DMS153 treated with DMSO at 0.1 percent for 48 hours (cell line): Measurements from ENCODE around the gene MTF1.

Source experiments
- DNase-seq: peaks from one replicate; lab custom pipeline; 2025; ENCODE audit not compliant: unreplicated experiment; lab: John Stamatoyannopoulos, UW

The MTF1 gene

DNA sequence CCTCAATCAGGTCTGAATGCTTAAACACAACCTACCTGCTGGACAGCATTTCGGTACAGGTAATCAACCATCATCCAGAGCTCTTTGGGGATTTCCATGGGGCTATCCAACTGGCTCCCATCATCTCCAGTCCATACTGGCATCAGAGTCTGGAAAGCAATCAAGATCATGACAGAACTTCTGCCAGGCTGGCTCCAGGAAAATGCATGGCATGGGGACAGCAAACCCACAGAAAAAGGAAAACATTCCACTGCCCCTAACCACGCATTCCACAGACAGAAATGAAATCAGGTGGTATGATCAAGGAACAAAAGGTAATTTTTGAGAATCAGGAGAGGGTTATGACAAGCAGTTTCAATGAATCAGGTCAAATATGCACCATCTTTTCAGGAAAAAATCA lies 9.1 kb upstream of the MTF1 start:
- no peak for DNase-seq

DNA sequence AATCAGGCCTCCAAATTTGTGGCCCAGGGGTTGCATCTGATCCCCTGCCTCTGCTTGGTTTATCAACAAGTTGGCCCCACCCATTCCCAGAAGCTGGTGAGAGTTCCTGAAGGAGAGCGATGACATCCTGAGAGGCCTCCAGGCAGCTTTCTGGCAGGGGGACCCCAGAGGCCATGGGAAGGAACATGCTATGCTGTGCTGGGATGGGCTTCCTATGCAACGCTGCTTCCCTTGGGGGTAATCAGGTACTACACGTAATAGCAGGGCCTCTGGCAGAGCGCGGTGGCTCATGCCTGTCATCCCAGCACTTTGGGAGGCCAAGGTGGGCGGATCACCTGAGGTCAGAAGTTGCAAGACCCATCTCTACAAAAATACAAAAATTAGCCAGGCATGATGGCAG lies 8.4 kb upstream of the MTF1 start:
- DNase-seq = no peak

DNA sequence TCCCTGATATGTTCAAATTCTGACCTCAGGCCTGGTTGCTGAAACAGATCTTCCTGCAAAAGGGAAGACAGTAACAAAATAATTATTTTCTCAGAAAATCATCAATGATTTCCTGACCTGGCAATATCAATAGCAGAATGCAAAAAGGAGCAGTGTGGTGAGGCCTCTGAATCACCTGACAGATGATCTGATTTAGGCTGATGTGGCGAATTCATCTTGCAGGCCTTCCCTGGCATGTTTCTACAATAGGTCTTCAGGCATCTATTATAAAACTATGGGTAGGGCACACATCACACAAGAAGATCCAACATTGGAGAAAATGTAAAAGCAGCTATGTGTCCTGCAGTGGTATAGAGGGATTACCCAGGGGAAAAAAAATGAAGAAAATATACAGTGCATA lies 7.1 kb upstream of the MTF1 start:
- no peak for DNase-seq

DNA sequence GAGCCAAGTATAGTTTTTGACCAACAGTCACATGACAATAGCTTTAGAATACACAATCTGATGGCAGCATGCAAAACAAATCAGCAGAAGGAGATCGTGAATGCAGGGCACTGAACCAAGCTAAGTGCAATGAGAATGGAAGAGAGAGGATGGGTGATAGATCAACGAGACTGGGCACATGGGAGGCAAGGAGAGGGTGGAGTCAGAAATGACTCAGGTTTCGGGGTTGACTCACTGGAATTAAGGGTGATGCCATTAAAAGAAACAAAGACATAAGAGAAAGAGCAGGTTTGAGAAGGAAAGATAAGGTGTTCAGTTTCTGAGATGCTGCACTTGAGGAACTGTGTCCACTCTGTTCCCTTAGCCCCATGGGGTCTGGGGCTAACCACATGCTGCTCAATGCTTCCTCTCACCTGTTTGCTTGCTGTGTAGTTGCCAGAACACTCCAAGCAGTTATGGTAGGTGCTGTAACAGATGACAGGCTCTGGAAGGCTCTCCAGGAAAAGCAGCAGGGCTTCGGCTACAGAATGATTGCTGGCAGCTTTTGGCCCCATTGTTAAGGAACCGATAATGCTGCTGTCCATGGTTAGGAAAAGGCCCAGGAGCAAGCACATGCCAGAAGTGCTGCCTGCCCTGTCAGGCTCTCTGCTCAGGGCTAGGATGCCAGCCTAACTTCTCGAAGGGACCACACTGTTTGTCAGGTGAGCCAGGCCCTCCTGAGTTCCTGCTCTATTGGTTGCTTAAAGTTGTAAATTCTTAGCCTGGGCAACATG lies 6.1 kb upstream of the MTF1 start:
- DNase-seq = no peak

DNA sequence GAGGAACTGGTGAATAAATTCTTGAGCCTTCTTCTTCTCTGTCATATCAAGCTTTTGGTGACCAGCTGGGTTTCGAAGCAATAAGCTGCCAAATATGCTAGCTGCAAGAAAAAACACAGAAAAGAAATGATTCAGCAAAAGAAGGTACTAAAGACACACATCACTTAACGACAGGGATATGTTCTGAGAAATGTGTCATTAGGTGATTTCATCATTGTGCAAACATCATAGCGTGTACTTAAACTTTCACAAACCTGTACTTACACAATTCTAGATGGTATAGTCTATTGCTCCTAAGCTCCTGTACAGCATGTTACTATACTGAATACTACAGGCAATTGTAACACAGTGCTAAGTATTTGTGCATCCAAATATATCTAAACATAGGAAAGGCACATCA lies 2.9 kb upstream of the MTF1 start:
- no peak for DNase-seq

DNA sequence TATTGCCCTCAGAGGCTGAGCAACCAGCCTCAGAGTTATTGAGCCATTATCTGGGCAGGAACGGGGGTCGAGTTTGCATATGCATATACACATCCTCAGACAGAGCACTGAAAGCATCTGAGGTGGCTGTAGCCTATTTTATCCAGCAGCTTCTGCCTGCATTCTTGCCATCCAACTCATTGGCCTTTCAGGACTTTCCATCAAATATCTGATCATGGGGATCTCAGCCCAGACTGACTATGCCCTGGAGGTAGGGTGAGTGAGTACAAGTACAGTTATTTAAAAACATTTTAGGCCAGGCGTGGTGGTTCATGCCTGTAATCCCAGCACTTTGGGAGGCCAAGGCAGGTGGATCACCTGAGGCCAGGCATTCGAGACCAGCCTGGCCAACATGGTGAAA lies 1.8 kb upstream of the MTF1 start:
- no peak for DNase-seq

DNA sequence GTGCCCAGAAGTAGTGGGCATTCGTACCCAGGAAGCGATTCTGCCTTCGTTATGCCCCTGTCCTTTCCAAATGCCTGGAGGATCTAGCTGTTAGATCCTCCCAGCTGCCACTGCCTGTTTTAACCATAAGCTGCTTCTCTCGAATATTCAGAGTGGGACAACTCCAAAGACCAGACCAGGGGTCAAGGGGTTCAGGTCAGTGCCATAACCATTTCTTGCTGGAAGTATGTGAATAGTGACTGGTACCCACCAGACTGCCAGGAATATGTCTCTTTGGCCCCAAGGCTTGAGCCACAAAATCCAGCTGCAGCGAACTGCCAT lies 914 bp upstream of the MTF1 start:
- no peak for DNase-seq

DNA sequence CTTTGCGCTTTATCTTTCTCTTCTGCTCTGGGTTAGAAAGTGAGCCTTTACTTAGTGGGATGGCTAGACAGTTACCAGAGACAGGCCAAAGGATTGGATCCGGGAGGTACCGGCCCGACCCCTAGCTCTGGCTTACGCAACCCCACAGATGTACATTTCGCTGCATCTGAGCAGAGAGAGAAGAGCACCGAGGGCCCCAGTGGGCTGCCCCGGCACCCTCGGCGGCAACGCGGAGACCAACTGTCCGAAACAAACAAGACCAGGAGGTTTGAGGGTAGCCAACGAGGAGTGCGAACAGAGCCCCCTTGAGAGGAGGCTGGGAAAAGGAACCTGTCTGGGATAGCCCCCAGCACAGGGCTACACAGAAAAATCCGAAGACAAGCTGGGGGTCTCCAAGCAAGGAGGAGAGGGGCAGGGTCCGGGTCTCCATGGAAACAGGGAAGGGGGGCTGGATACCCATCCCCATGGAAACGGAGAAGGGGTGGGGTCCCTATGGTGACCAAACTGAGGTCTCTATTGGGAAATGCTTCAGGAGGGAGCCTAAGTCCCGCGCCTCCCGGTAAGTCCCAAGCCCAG lies 373 bp downstream of the MTF1 start:
- no peak for DNase-seq

DNA sequence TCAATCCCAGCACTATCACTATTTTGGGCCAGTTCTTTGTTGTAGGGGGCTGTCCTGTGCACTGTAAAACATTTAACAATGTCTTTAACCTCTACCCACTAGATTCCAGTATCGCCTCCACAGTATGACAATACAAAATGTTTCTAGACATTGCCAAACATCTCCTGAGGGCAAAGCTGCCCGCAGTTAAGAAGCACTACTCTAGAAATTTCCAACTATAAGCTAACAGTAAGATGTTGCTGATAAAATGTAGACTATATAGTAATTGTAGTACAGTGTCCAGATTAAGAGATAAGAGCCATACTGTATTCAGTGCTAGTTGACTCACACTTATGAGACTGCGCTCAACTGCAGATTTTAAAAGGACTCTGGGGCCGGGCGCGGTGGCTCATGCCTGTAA lies 5.0 kb downstream of the MTF1 start:
- DNase-seq = no peak

DNA sequence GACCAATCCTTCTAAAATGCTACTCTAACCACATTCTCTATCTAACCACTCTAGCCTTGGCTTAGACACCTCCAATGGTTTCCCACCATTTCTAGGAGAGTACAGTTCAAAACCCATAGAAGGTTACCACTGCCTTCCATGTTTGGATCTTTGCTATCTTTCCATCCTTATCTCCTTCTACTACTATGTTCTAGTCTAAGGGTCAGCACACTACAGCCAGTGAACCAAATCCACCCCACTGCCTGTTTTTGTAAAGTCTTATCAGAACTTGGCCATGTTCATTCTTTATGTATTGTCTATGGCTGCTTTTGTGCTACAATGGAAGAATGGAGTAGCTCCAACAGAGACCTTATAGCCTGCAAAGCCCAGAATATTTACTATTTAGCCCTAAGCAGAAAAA lies 6.2 kb downstream of the MTF1 start:
- DNase-seq = no peak

DNA sequence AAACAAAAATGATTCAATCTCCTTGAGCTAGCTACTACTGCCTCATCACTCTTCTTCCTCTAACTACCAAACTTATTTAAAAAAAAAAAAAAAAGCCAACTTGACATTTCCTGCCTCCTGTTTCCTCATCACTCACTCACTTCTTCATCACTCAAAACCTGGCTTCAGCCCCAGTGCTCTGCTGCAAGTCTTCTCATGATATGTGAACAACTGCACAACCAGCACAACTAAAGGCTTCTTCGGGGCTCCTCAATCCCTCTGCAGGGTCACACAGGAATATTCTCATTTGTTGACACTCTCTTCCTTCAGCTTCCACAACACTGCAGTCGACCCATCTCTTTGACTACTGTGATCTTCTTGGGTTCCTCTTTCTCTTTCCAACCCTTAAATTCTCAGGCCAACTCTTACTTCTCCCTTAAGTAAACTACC lies 7.6 kb downstream of the MTF1 start:
- no peak for DNase-seq

DNA sequence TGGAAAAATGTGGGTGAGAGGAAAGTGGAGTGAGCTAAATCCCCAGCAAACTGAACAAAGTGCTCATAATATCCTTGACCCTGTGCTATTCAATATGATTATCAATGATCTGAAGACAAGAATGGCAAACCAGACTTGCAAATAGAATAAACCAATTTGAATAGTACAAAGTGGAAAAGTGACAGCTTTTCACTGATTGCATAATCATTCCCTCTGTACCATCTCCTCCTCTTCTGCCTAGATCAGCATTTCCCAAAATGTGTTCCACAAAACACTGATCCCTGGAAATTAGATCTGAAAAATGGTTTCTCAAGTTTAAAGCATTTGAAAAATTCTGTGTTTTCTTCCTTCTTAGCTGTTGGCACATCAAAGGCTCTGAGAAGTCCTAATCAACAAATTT lies 8.1 kb downstream of the MTF1 start:
- no peak for DNase-seq

DNA sequence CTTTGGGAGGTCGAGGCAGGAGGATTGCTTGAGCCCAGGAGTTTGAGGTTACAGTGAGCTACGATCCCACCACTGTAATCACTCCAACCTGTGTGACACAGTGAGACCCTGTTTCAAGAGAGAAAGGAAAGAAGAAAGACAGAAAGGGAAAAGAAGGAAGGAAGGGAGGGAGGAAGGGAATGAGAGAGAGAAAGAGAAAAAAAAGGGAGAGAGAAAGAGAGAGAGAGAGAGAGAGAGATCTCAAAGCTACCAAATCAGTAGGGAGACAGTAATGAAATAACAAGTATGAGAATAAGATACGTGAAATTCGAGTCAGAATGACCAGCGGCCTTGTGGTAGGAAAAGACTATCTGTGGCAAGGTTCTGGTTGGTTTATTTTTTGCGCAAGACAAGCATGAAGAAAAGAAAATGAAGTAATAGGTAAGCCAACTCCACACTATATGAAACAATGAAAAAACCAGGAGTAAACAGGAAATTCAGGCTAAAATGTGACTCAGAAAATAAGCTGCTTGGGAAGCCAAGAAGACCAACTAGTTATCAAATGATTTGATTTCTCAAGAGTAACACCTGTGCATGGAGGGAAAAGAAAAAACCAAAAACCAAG lies 8.9 kb downstream of the MTF1 start:
- no peak for DNase-seq

DNA sequence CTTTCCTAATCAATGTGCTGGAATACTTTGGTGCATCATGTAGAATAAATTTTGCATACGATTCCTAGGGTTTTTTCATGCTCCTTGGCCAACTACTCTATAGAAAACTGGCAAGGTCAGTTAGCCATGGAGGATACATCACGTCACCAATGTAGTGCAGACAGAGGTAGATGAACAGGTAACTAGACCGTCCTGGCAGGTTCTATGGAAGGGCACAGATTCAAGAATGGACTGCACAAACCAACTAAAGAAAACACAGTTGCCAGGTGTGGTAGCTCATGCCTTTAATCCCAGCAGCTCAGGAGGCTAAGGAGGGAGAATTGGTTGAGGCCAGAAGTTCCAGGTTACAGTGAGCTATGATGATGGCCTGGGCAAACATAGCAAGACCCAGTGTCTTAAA lies 9.9 kb downstream of the MTF1 start:
- no peak for DNase-seq

DNA sequence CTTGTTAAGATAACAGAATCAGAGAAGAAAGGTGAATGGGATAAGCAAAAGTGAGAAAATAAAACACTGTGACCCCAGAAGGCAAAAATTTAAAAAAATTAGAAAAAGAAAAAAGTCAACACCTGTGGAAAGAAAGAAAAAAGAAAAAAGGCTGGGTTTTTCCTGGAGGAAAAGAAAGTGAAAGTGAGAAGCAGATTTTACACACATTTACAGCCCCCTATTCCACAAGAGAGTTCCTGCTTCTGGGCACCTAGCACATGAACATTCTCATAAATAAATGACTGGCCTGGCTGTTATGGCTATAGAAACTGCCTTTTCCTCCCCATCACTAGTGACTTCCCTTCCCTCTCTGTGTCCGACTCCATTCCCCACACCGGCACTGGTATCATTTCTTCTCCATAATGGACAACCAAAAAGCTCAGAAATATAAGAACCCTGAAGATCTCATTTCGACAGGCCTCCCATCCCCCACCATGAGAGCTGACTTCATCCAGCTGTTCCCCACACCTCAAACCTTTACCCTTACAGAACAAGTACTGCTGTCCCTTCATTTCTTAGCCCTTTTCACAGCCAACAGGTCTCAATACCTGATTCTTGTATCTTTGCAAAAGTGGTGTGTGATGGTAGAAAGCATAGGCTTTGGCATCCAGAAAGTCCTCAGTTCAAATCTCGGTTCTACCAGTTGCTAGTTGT lies 12.6 kb downstream of the MTF1 start:
- DNase-seq = no peak

DNA sequence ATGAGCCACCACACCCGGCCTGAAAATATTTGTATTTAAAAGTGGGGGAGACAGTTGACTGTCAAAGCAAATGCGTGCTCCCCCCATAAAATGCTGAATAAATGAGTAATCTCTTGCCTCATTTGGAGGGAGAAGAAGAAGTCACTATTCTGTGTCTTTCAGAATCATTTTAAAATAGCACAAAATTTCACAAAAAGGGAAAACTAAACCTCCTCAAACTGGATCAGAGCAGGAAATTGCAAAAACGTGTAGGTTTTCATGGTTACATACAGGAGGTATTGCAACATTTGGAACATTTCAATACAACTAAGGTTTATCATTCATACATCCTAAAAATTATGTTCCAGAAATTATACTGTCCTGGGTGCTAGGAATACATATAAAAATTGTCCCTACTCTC lies 13.6 kb downstream of the MTF1 start:
- no peak for DNase-seq

DNA sequence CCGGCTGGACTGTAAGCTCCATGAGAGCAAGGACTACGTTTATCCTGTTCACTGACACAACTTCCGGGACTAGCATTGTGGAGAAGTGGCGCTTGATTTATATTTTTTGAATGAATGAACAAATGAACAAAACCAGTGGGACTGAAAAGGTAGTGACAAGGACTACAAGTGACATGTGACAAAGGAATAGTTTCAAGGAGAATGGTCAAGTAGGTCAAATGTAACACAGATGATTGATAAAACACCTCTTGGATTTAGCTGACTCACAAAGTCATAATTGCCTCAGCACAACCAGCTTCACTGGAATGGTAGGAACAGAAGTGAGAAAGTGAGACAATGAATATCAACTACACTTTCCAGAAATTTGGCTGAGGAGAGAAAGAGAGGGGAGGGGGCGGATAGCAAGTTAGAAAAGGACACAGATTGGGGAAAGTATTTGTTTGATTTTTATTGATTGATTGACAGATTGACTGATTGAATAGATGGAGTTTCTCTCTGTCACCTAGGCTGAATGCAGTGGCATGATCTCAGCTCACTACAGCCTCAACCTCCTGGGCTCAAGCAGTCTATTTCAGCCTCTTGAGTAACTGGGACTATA lies 14.2 kb downstream of the MTF1 start:
- no peak for DNase-seq

DNA sequence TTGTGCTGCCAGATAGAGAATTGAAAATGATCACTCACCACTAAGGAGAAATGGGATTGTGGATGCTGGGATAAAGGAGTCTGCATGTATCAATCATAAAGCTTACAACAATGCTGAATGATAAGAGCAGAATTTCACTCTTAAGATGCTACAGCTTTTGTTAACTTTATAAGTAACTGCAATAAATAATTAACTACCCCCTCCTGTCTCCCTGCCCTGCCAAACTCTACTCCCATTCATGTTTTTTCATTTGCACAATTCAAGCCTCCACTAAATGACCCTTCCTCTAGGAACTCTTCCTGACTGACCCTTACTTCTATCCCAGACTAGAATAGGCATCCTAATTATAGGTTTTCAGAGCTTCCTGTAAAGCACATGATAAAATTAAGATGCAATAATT lies 14.9 kb downstream of the MTF1 start:
- no peak for DNase-seq

DNA sequence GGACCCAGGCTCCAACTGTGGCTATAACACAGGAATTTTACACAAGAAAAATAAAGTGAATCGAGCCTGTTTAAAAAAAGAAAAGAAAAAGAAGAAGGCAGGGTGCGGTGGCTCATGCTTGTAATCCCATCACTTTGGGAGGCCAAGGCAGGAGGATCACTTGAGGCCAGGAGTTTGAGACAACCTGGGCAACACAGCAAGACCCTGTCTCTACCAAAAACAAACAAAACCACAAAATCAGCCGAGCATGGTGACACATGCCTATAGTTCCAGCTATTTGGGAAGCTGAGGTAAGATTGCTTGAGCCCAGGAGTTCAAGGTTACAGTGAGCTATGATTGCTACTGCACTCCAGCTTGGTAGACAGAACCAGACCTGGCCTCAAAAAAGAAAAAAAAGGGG lies 17.7 kb downstream of the MTF1 start:
- DNase-seq = no peak

DNA sequence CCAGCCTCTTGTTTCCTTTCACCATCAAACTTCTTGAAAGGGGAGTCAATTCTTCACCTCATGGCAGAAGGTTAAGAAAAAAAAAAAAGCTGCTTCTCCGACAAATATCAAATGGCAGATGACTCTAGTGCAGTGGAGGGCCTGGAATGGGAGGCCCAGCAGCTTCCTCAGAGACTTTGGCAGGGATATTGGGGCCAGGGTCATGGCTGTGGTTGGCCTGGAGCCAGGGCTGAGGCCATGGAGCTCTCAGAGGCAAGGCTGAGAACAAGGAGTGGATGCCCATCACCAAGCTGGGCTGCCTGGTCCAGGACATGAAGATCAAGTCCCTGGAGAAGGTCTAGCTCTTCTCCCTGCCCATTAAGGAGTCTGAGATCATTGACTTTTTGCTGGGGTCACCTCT lies 18.7 kb downstream of the MTF1 start:
- no peak for DNase-seq

DNA sequence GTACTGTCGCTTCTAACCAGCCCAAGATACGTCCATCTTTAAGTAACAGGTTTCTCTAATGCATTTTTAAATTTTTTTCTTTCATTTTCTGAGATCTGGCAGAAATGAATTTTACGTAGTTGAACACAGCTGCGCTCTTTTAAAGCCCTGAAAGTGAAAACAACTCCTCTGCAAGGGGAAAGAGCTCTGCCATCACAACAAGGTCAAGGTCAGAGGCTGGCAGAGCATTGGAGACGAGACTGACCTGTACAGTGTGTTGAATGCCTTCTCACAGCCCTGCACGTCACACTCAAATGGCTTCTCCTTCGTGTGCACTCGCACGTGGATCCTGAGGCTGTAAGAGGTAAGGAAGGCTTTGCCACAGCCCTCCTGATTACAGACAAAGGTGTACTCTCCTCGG lies 19.7 kb downstream of the MTF1 start:
- DNase-seq = no peak

DNA sequence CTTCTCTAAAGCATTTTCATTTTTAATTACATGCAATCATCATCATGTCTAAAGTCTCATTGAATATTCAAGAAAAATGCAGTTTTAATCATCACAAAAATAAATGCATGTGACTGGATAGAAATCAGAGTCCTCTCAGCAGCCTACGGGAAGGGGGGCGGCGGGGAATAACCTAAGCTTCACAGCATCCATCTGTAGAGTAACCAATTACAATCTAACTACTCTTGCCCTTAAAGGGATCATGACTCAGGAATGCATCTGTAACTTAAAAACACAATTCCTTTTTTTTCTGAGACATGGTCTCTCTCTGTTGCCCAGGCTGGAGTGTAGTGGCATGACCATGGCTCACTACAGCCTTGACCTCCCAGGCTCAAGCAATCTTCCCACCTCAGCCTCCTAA lies 22.6 kb downstream of the MTF1 start:
- no peak for DNase-seq
